GM12801 (cell line): Measurements from ENCODE around the gene CHML.

ENCODE experiments used
- CTCF ChIP-seq: IDR thresholded peaks from one replicate; pipeline ENCODE4 v1.5.1; 2011; ENCODE audit warnings: control low read depth; ENCODE audit not compliant: insufficient read length; ENCODE audit errors: extremely low read depth

Gene CHML

GRCh38 chr1:241642593-241642944 lies 2.4 kb upstream of the CHML start:
- no peak for TF ChIP-seq CTCF

GRCh38 chr1:241641773-241642592 lies 1.8 kb upstream of the CHML start:
- TF ChIP-seq CTCF = no peak

DNA sequence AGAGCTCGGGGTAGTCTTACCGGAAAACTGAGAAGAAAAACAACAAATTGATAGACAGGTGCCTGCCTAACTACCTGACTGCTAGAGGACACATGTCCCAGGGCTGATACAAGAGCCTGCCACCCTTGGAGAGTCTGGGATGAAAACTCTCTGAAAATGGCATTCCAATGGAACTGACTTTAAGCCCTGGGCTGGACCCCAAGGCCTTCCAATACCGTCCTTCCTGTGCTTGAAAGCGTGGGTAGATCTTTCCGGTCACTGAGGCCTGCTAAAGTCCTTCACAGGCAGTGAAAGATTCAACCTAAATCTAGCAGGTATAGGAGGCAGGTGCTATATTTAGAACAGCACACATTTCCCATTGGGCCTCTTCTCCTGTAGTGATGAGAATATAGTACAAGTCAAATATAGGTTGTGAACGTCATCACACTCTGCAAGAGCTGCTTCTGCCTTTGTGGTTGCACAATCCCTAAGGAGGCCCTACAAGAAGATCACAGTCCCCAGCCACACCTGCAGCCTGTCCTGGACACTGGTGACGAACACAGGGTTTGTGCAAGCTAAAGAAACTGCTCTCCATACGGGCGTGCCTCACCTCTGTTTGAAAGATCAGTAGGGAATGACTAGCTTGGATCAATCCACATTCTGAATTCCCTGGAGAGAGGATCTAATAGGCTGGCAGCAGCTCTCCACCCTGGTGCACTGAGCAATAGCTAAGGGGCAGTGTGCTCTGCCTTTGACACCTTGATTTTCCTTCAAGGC lies 876 bp upstream of the CHML start:
- no peak for TF ChIP-seq CTCF

GRCh38 chr1:241639623-241640148 lies 483 bp downstream of the CHML start:
- TF ChIP-seq CTCF = no peak

DNA sequence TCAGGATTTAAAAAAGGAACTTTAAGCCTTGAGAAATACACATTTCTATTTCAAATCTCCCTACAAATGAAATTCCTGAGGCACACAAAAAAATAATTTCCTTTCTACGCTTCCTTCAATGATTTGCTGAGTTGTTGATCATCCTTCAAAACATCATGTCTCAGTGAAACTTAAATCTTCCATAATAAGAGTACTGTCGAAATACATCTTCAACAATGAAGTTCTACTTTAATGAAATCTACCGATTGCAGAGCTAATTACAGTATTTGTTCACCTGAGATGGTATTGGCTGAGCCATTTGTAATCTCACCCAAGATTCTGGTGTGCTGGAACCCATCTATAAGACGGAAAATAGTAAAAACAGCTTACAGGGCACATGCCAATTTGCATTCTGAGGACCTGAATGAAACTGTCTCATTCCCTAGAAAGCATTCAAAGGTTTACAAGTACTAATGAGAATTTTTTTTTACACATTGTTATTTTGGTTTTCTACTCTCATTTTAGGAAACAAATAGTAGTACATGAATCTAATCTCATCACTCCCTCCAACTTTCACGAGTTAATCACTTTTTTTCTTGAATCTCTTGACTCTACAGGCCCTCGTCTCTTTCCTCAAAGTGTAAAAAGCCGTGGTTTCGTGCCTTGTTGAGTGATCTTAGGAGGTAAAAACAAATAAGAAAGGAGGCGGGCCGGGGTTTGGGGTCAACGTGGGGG lies 1.1 kb downstream of the CHML start:
- TF ChIP-seq CTCF = no peak

DNA sequence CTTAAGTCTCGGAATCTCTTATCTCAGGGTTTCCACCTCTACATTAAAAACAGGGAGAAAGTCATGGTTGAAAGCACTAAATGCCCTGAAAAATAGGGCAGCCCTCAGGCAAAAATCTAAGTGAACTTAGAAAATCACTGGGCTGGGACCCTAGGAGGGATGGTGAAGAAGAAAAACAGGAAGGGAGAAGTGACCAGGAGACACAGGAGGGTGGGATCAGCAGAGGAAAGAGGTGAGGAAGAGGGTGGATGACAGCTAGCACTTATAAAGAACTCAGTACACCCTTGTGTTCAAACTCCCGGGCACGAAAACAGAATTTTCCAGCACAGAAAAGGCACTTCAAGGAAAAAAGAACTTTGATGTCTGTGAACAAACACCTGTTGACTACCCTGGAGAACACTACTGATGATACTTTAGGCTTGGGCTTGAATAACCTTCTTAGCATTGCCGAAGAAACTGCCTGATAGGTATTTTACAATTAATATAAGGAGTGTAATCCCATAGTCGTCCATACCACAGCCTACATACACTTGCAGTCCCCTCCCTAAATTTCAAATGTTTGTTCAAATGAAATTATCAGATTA lies 2.0 kb downstream of the CHML start:
- no peak for TF ChIP-seq CTCF

- no peak for TF ChIP-seq CTCF
Observed at GRCh38 chr1:241637604-241638003, 2.6 kb downstream of the CHML start.
